NCI-H345 (cell line): ENCODE data around the gene ZNF804A.

Source experiments
- DNase-seq: peaks from one replicate; lab custom pipeline; 2025; lab: John Stamatoyannopoulos, UW

The ZNF804A gene

GRCh38 chr2:184611361-184612085 lies 13.2 kb downstream of the ZNF804A start:
- peak; percentile 11 for DNase-seq

DNA sequence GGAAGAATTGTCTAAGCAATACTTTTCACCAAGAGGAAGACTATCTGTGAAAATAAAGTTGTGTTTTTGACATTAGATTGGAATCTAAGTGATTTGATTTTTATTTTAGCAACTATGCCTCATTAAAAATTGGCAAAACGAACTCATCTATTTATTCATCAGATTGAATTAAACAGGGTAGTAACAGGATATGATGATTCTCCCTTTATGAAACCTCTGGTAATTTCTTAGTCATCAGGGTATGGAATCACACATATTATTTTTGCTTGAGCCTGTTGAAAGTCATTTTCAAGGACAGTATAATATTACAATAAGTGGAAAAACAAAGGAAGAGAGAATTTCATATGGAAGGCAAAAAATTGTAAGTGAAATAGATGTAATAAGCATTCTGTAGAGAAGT lies 22.0 kb downstream of the ZNF804A start:
- DNase-seq = no peak

DNA sequence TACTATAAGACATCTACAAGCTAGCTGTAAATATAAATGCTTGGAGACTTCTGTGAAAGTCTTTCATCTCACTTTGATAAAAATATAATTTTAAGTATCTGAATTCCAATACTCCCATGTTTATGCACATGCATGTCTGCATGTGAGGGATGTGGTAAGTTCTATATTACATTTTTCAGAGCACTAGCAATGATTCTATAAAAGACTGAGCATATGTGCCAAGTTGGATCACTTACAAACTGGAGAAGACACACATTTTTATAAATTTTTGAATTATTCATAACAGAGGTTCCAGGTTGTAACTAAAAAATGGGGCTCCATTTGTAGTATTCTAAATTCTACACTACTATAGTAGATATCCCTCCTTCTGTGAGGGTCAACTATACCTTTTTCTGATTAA lies 26.0 kb downstream of the ZNF804A start:
- no peak for DNase-seq

DNA sequence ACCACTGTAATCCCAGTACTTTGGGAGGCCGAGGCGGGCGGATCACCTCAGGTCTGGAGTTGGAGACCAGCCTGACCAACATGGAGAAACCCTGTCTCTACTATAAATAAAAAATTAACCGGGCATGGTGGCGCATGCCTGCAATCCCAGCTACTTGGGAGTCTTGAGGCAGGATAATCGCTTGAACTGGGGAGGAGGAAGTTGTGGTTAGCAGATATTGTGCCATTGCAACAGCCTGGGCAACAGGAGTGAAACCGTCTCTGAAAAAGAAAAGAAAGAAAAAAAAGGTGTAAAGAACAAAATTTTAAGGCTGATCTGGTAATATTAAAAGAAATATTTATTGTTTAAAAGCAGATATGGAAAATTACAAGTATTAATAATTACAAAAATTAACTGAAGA lies 29.7 kb downstream of the ZNF804A start:
- DNase-seq = no peak

GRCh38 chr2:184633726-184634125 lies 35.4 kb downstream of the ZNF804A start:
- no peak for DNase-seq

GRCh38 chr2:184637781-184638180 lies 39.5 kb downstream of the ZNF804A start:
- no peak for DNase-seq

DNA sequence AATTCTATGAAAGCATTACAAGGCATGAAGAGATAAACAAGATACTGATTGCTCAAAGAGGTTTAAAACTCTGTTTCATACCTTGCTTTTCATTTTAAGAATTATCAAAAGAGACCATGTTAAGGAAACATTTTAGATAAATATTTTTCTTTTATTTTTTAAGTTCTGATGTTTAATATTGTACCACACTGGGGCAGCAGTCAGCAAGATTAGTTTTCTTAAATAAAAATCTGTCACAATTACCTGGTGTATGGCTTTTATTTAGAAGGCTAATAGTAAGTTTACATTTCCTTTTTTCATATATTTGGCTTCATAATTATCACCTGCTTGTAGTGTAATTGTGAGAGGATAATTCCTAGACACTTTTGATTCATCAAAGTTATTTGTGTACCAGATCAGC lies 46.4 kb downstream of the ZNF804A start:
- DNase-seq = no peak

GRCh38 chr2:184646177-184646576 lies 47.8 kb downstream of the ZNF804A start:
- DNase-seq = no peak

DNA sequence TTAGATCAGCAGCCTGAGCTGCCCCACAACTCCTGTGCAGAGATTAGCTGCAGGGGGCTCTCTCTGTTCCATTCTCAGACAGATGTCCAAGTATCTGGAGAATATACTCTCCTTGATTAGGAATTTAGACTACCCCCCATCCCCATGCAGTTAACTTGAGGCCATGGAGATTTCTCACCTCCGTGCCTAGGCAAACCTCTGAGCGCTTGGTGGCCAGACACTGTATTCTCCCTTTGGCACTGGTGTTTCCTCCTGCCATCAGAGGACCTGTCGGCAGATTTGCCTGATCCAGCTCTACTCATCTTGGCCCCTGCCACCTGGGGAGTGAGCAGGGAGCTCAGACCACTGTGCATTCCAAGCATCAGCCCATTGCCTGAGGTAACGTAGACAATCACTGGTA lies 48.3 kb downstream of the ZNF804A start:
- no peak for DNase-seq

- no peak for DNase-seq
These were observed 56.6 kb downstream of the ZNF804A start for GRCh38 chr2:184654945-184655344.

GRCh38 chr2:184677171-184677570 lies 78.8 kb downstream of the ZNF804A start:
- no peak for DNase-seq

DNA sequence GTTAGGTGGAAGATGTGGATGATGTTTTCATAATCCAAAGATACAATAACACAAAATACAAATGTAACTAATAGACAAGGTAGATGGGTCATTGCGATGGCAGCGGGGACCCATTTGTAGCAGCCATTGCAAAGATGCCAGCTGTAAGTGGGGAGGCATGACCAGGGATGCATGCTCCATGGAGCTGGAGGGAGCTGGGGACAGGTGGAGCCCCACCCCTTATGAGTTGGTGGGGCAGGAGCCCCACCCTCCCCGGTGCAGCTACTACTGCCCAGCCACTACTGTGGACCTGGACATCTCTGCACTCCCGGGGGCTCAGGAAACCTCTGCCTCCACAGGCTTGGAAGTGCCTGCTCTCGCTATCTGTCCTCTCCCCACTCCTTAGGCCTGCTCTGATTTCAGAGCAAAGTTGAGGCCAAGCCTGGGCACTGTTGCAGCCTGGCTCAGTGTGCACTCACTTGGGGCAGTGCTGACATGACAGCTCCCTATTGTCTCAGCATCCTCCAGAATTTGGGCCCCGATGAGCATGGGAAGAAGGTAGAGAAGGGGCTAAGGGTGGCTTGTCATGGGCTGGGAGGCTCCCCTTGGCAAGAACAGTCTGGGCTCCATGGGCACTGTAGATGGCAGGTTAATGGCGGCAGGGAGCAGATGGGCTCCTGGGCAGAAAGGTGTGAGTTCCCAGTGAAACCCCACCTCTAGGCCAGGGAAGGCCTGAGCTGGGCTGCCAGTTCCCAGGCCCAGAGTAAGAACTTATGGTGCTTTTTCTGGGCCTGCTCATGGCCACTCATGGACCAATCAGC lies 81.1 kb downstream of the ZNF804A start:
- no peak for DNase-seq

GRCh38 chr2:184680825-184681224 lies 82.5 kb downstream of the ZNF804A start:
- no peak for DNase-seq

DNA sequence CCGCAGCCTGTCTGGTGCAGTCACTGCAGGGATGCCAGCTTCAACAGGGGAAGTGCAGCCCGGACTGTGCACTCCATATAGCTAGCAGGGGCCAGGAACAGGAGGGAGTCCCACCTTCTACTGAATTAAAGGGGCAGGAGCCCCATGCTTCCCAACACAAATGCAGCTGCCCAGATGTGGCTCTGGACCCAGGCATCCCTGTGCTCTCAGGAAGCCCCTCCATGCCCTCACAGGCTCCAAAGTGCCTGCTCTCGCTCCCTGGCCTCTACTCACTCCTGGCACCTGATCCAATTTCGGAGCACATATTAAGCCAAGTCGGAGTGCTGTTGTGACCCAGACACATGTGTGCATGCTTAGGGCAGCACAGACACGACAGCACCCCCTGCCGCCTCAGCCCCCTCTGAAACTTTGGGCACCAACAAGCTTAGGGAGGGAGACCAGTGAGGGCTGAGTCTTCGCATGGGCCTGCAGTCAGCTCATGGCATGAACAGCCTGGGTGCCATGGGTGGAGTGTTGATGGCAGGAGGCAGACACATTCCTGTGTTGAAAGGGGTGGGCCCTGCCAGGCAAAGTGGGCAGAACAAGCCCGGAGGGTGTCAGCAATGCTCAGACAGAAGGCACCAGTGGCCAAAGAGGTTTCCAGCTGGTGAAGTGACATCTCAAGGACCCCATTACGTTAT lies 83.5 kb downstream of the ZNF804A start:
- DNase-seq = no peak

- DNase-seq = no peak
These were observed 85.6 kb downstream of the ZNF804A start for GRCh38 chr2:184683911-184684310.

DNA sequence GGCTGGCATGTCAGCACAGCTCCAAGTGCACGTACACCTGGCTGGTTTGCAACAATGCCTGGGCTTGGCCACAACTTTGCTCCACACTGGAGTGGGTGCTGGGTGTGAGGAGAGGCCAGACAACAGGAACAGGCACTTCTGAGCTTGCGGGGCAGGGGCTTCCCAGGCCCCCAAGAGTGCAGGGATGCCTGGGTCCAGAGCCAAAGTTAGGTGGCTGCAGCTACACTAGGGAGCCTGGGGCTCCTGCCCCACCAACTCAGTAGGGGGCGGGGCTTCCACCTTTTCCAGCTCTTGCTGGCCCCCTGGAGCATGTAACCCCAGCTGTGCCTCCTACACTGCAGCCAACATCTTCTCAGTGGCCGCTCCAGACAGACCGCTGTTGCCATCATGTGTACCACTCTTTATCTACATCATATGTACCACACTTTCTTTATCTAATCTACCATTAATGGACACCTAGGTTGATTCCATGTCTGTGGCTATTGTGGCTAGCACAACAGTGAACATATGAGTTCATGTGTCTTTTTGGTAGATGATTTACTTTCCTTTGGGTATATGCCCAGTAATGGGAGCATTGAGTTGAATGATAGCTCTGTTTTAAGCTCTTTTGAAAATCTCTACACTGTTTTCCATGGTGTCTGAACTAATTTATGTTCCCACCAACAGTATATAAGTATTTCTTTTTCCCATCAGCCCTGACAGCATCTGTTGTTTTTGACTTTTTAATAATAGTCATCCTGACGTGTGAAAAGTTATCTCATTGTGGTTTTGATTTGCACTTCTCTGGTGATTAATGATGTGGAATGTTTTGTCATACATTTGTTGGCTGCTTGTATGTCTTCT lies 87.9 kb downstream of the ZNF804A start:
- DNase-seq = no peak

- no peak for DNase-seq
These were observed 91.3 kb downstream of the ZNF804A start for GRCh38 chr2:184689638-184690037.

DNA sequence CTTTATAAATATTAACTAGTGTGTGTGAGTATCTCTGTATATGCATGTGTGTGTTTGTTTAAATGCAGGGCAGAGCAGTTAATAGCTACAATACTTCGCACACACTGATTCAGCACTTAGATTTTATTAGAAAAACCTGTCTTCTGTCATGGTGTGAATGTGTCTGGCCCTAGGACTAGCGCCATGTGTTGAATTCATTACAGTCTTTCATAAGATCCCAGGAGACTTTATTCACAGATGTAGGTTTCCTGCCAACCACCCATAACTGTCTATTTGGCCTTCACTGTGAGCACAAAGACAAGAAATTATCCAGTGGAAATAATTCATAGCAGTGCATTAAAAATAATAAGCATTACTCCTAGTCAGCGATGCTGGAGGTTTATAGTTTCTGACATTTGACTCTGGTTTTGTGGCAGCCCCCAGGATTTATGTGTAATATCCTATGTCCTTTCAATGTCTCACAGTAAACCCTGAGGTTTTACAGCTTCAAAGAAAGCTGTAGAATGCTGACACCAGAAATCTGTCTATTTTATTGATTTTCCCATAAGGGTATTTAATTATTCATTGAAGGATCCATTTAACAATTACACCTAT lies 93.9 kb downstream of the ZNF804A start:
- no peak for DNase-seq

GRCh38 chr2:184696644-184697043 lies 98.3 kb downstream of the ZNF804A start:
- no peak for DNase-seq

DNA sequence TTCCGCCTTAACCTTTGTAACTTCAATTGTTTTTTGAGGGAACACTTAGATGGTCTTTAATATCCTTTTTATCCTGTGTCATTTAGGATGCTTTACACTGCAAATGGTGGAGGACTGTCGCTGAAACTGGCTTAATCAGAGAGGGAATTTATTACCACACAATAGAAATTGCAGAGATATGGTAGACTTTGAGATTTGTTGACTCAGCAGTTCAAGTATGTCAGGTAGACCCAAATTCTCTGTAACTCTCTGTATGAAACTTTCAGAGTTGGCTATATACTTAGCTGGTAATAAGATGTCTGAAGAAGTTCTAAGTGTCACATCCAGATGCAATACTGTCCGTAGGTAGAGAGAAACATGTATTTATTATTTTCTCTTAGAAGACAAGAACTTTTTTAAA lies 100.1 kb downstream of the ZNF804A start:
- DNase-seq = no peak

GRCh38 chr2:184721881-184722280 lies 123.6 kb downstream of the ZNF804A start:
- no peak for DNase-seq

DNA sequence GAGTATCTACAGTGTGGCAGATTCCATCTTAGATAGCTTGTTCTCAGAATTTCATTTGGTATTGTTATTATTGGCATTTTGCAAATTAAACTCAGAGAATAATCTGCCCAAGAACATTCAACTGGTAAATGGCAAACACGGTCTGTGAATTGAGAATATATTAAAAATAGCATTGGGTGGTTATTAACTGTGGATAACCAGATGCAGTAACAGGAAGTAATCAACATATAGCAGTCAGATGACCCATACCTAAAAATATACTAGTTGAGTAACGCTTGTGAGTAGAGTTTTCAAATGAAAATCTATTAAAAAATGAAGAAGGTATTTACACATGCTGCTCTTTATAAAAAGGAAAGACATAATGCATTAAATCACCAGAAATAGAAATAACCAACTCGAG lies 129.5 kb downstream of the ZNF804A start:
- DNase-seq = no peak
